HS-5 (cell line): ENCODE data around the gene SDCCAG8.

Experiments used
- DNase-seq: peaks from one replicate; pipeline ENCODE4 v3.0.0-alpha.2; 2012; ENCODE audit warnings: low read depth

SDCCAG8 gene

GRCh38 chr1:243421784-243422183 is 165.9 kb downstream of the SDCCAG8 start:
- no peak for DNase-seq

GRCh38 chr1:243422362-243422761 is 166.5 kb downstream of the SDCCAG8 start:
- no peak for DNase-seq

- DNase-seq: no peak
These were observed 172.2 kb downstream of the SDCCAG8 start for GRCh38 chr1:243428084-243428483.

GRCh38 chr1:243428617-243429342 is 172.9 kb downstream of the SDCCAG8 start:
- DNase-seq: no peak

GRCh38 chr1:243431591-243431990 is 175.8 kb downstream of the SDCCAG8 start:
- DNase-seq: no peak

GRCh38 chr1:243432136-243432535 is 176.3 kb downstream of the SDCCAG8 start:
- DNase-seq: no peak

GRCh38 chr1:243433737-243434370 is 178.0 kb downstream of the SDCCAG8 start:
- no peak for DNase-seq

GRCh38 chr1:243434594-243434993 is 178.8 kb downstream of the SDCCAG8 start:
- no peak for DNase-seq

GRCh38 chr1:243435836-243436235 is 180.0 kb downstream of the SDCCAG8 start:
- no peak for DNase-seq

GRCh38 chr1:243438146-243438545 is 182.3 kb downstream of the SDCCAG8 start:
- no peak for DNase-seq

- no peak for DNase-seq
These were observed 183.0 kb downstream of the SDCCAG8 start for GRCh38 chr1:243438815-243439214.

- DNase-seq: no peak
These were observed 184.6 kb downstream of the SDCCAG8 start for GRCh38 chr1:243440406-243440805.

- DNase-seq: no peak
These were observed 185.8 kb downstream of the SDCCAG8 start for GRCh38 chr1:243441601-243442000.

GRCh38 chr1:243443557-243443956 is 187.7 kb downstream of the SDCCAG8 start:
- no peak for DNase-seq

- no peak for DNase-seq
These were observed 191.5 kb downstream of the SDCCAG8 start for GRCh38 chr1:243447347-243447746.

GRCh38 chr1:243447844-243448243 is 192.0 kb downstream of the SDCCAG8 start:
- no peak for DNase-seq

- DNase-seq: no peak
These were observed 193.5 kb downstream of the SDCCAG8 start for GRCh38 chr1:243449373-243449772.

GRCh38 chr1:243452092-243452491 is 196.3 kb downstream of the SDCCAG8 start:
- DNase-seq: no peak

GRCh38 chr1:243454328-243454997 is 198.6 kb downstream of the SDCCAG8 start:
- no peak for DNase-seq

GRCh38 chr1:243455760-243456651 is 200.2 kb downstream of the SDCCAG8 start:
- DNase-seq: no peak

- DNase-seq: no peak
These were observed 201.6 kb downstream of the SDCCAG8 start for GRCh38 chr1:243457363-243457982.

- no peak for DNase-seq
These were observed 203.2 kb downstream of the SDCCAG8 start for GRCh38 chr1:243459059-243459458.
